PC-9 (cell line): ENCODE data around the gene SP140. TPM values are rescaled to one million over a fixed set of nuclear protein-coding genes. Genes with fewer than 3 reads are reported as not detected.
A peak's percentile ranks its signal among the peaks of the same experiment; 100 is the strongest.
"Not testable (repeated sequence)": the region's sequence is repeated elsewhere in the genome, so short reads cannot be mapped to it uniquely, and the experiment has no call there.

Experiments used
- BruUV-seq: library from RNA; stranded (reverse); fragments of 400-500 nt; replicated peaks from 2 replicates; lab custom pipeline; 2021; lab: Mats Ljungman, UMichigan
- CTCF ChIA-PET: fragments of 300-600 bp; sonication (Branson Sonifier 250); formaldehyde crosslinking; loops from one replicate; lab custom pipeline; 2022; ENCODE audit warnings: antibody characterized with exemption; lab: Charles Lee
- POLR2A ChIA-PET: fragments of 300-600 bp; sonication (Branson Sonifier 250); formaldehyde crosslinking; loops from one replicate; lab custom pipeline; 2022; ENCODE audit warnings: antibody characterized with exemption; ENCODE audit not compliant: unreplicated experiment; lab: Charles Lee
- DNase-seq, 2 experiments: peaks; one replicate each; pipeline versions ENCODE4 v3.0.0 to v3.0.0-alpha.2; 2015 to 2022; ENCODE audit warnings: mixed read lengths in 1 of 2
- H2AFZ ChIP-seq: fragments of 200-600 bp; sonication (generic); 2 replicates; pipeline ENCODE4 v1.8.1; 2017; ENCODE audit warnings: antibody characterized with exemption
- H3F3A ChIP-seq: fragments of 200-600 bp; sonication (generic); 2 replicates; pipeline ENCODE4 v1.8.1; 2017; ENCODE audit warnings: antibody characterized with exemption, mild to moderate bottlenecking, low read depth; ENCODE audit not compliant: insufficient read depth
- H3K27ac ChIP-seq: fragments of 200-600 bp; sonication (generic); 2 replicates; pipeline ENCODE4 v1.6.1; 2016; ENCODE audit warnings: mixed run types
- H3K27me3 ChIP-seq: fragments of 200-600 bp; sonication (generic); 2 replicates; pipeline ENCODE4 v1.6.1; 2016; ENCODE audit warnings: low read depth, mixed run types; ENCODE audit not compliant: insufficient read depth
- H3K36me3 ChIP-seq: fragments of 200-600 bp; sonication (generic); 2 replicates; pipeline ENCODE4 v1.6.1; 2016; ENCODE audit warnings: low read depth, mixed run types
- H3K4me1 ChIP-seq: fragments of 200-600 bp; sonication (generic); replicated peaks from 2 replicates; pipeline ENCODE4 v1.6.1; 2016; ENCODE audit warnings: mixed run types; ENCODE audit not compliant: insufficient read depth
- H3K4me2 ChIP-seq: fragments of 200-600 bp; sonication (generic); 2 replicates; pipeline ENCODE4 v1.6.1; 2017; ENCODE audit warnings: mixed run types
- H3K4me3 ChIP-seq: fragments of 200-600 bp; sonication (generic); 2 replicates; pipeline ENCODE4 v1.6.1; 2016; ENCODE audit warnings: mixed run types
- H3K79me2 ChIP-seq: fragments of 200-600 bp; sonication (generic); 2 replicates; pipeline ENCODE4 v1.6.1; 2017; ENCODE audit warnings: low read depth, mixed run types
- H3K9me2 ChIP-seq: fragments of 200-600 bp; sonication (generic); 2 replicates; pipeline ENCODE4 v1.8.1; 2017; ENCODE audit warnings: mild to moderate bottlenecking; ENCODE audit not compliant: insufficient read depth
- H3K9me3 ChIP-seq: fragments of 200-600 bp; sonication (generic); 2 replicates; pipeline ENCODE4 v1.8.1; 2016; ENCODE audit warnings: low read depth; ENCODE audit not compliant: insufficient read depth
- H4K20me1 ChIP-seq: fragments of 200-600 bp; sonication (generic); 2 replicates; pipeline ENCODE4 v1.8.1; 2017; ENCODE audit not compliant: insufficient read depth
- EZH2 ChIP-seq: fragments of 200-600 bp; sonication (generic); IDR thresholded peaks from 2 replicates; pipeline ENCODE4 v1.8.0; 2017; ENCODE audit warnings: antibody characterized with exemption, low read depth
- intact Hi-C: fragments of 100-400 bp; cut with micrococcal nuclease; formaldehyde crosslinking; loops from one replicate; pipeline ENCODE4 v1.10.0; 2022; ENCODE audit not compliant: unreplicated experiment
- total RNA-seq: library from RNA; stranded (reverse); gene quantifications from 2 replicates; pipeline ENCODE4 v1.2.3, GENCODE V29; 2021
- TF ChIP-seq, protein P1 (sequence below): fragments of 200-600 bp; sonication (generic); conservative IDR thresholded peaks from 2 replicates; pipeline ENCODE4 v1.6.1; 2017; ENCODE audit warnings: mixed run types, antibody characterized with exemption, mild to moderate bottlenecking, moderate library complexity

The SP140 gene
- total RNA-seq, 1 experiment from 2014 or later: 0.83 TPM

DNA sequence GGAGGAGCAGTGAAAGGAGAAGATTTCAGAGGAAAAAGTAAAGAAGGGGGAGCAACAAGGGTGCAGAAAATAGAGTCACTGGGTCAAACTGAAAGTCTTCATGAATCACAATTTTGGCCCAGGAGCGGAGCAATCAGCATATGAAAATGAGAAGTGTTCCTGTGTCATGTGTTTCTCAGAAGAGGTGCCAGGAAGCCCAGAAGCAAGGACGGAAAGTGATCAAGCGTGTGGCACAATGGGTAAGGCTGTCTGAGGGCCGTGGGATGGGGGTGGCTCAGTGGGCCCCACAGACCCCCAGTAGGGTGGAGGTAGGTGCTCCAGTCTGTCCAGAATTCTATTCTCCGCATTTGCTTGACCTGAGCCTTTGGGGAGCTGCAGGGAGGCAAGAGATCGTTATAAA lies 44.2 kb downstream of the SP140 start:
- POLR2A ChIA-PET: no interaction called here
- H2AFZ ChIP-seq: no peak overlapping the region
- intact Hi-C loops: no loop called here
- BruUV-seq: no TSS peak
- peaks cover 5% of the 10 kb centered on the region; the same call in 1 of the 2 replicates for H3K9me2 ChIP-seq
- H3K79me2 ChIP-seq: no peaks in the 10 kb centered on the region
- H3K4me2 ChIP-seq: no peak overlapping the region
- H3K4me3 ChIP-seq: no peak overlapping the region
- DNase-seq: no peak
- no peaks in the 10 kb centered on the region for H3K4me1 ChIP-seq
- no peaks in the 10 kb centered on the region for H4K20me1 ChIP-seq
- no peaks in the 10 kb centered on the region for H3F3A ChIP-seq
- TF ChIP-seq, protein P1, sequence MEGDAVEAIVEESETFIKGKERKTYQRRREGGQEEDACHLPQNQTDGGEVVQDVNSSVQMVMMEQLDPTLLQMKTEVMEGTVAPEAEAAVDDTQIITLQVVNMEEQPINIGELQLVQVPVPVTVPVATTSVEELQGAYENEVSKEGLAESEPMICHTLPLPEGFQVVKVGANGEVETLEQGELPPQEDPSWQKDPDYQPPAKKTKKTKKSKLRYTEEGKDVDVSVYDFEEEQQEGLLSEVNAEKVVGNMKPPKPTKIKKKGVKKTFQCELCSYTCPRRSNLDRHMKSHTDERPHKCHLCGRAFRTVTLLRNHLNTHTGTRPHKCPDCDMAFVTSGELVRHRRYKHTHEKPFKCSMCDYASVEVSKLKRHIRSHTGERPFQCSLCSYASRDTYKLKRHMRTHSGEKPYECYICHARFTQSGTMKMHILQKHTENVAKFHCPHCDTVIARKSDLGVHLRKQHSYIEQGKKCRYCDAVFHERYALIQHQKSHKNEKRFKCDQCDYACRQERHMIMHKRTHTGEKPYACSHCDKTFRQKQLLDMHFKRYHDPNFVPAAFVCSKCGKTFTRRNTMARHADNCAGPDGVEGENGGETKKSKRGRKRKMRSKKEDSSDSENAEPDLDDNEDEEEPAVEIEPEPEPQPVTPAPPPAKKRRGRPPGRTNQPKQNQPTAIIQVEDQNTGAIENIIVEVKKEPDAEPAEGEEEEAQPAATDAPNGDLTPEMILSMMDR: no peak
- TF ChIP-seq EZH2: no peak
- H3K27ac ChIP-seq: no peak overlapping the region
- no peaks in the 10 kb centered on the region for H3K27me3 ChIP-seq
- no peaks in the 10 kb centered on the region for H3K36me3 ChIP-seq
- H3K9me3 ChIP-seq: no peaks in the 10 kb centered on the region; the same call in 1 of the 2 replicates
- CTCF ChIA-PET: no interaction called here

DNA sequence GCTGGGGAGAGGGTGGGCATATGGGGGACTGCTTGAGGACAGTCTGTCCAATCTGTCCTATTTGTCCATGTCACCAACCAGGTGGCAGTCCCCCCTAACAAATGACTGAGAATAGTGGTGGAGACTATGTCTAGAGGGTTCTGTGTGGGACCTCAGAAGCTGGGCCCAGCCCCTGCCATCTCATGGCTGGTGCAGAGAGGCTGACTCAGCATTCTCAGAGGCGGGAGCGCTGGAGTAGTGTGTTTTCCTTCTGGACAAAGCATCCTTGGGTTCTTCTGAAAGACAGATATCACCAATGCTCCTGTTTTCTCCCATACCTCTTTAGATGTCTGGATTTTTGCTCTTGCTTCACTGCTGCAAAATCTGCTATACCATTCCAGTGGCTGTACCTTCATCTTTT lies 57.4 kb downstream of the SP140 start:
- H3K9me2 ChIP-seq: no peaks in the 10 kb centered on the region
- no peaks in the 10 kb centered on the region for H3K4me1 ChIP-seq
- H3K4me3 ChIP-seq: no peak overlapping the region
- no peak overlapping the region for H2AFZ ChIP-seq
- H3K27ac ChIP-seq: no peak overlapping the region
- no peak overlapping the region for H3K4me2 ChIP-seq
- H3K9me3 ChIP-seq: no peaks in the 10 kb centered on the region
- no peaks in the 10 kb centered on the region for H4K20me1 ChIP-seq
- ChIA-PET CTCF (no interaction called here), POLR2A (no interaction called here)
- intact Hi-C loops: no loop called here
- H3K36me3 ChIP-seq: no peaks in the 10 kb centered on the region
- no peak for TF ChIP-seq EZH2
- TF ChIP-seq, protein P1: no peak
- no TSS peak for BruUV-seq
- H3F3A ChIP-seq: no peaks in the 10 kb centered on the region
- no peaks in the 10 kb centered on the region for H3K27me3 ChIP-seq
- DNase-seq: no peak
- H3K79me2 ChIP-seq: no peaks in the 10 kb centered on the region

DNA sequence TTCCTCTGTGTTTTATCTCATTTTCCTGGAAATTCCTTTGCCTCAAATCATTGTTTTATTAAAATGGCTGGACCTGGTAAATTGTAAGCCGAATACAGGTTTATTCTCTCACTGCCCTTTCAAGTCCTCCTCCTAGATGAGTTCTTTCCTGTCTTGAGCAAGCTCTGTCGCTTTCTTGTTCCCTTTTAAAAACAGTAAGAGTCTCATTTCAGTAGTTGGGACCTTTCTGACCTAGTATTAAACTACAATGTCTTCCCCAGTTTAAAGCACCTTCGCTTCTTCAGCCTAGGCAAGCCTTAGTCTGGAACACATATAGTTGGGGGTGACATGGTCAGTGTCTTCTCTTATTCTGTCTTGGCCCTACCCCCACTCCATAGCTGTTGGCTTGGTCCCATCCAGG lies 60.5 kb downstream of the SP140 start:
- H3K27ac ChIP-seq: no peak overlapping the region
- no peaks in the 10 kb centered on the region for H3K36me3 ChIP-seq
- no TSS peak for BruUV-seq
- no peaks in the 10 kb centered on the region for H3K79me2 ChIP-seq
- TF ChIP-seq EZH2: no peak
- TF ChIP-seq, protein P1: no peak
- H3K4me2 ChIP-seq: no peak overlapping the region
- CTCF ChIA-PET: no interaction called here
- H2AFZ ChIP-seq: no peak overlapping the region
- no peaks in the 10 kb centered on the region for H3K4me1 ChIP-seq
- DNase-seq: no peak
- no peaks in the 10 kb centered on the region for H3K9me2 ChIP-seq
- intact Hi-C loops: no loop called here
- no peaks in the 10 kb centered on the region for H3F3A ChIP-seq
- no peaks in the 10 kb centered on the region for H3K27me3 ChIP-seq
- no peaks in the 10 kb centered on the region for H4K20me1 ChIP-seq
- H3K4me3 ChIP-seq: no peak overlapping the region
- H3K9me3 ChIP-seq: no peaks in the 10 kb centered on the region
- POLR2A ChIA-PET: interaction anchor here (0.6 kb wide), 1 partner anchor 325 kb away, joined by 3 read pairs; no protein-coding TSS in a partner anchor

DNA sequence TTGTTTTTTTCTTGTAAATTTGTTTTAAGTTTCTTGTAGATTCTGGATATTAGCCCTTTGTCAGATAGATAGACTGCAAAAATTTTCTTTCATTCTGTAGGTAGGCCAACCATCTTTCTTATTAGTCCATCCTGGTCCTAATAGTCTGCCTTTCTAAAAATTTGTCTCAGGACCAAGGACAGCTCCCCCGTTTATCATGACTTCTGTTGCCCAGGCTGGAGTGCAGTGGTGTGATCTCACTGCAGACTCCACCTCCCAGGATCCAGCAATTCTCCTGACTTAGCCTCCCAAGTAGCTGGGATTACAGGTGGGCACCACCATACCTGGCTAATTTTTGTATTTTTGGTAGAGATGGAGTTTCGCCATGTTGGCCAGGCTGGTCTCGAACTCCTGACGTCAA lies 63.8 kb downstream of the SP140 start:
- H3K4me2 ChIP-seq, H3K9me2 ChIP-seq, intact Hi-C loops, H3K27ac ChIP-seq, H3K79me2 ChIP-seq, H3K4me3 ChIP-seq, H3K36me3 ChIP-seq, H3K9me3 ChIP-seq, H3K27me3 ChIP-seq, H3F3A ChIP-seq, H4K20me1 ChIP-seq, H3K4me1 ChIP-seq, POLR2A ChIA-PET, CTCF ChIA-PET, BruUV-seq, H2AFZ ChIP-seq: not testable (repeated sequence)
- peak in 1 of 2 experiments; percentile 4 for DNase-seq
